K562 (cell line): Measurements from ENCODE around the gene POT1.

Source experiments
- GTF2E2 ChIP-seq: fragments of 200-800 bp; sonication (Bioruptor generic); IDR thresholded peaks from 2 replicates; pipeline ENCODE4 v1.6.1; 2016; ENCODE audit warnings: missing genetic modification characterization, missing compliant biosample characterization
- IRF9 ChIP-seq: fragments of 450-650 bp; IDR thresholded peaks from 2 replicates; pipeline ENCODE4 v1.6.1; 2016; ENCODE audit warnings: missing biosample characterization, missing genetic modification characterization
- MAX ChIP-seq: sonication (generic); formaldehyde crosslinking; IDR thresholded peaks from 2 replicates; pipeline ENCODE4 v1.9.0; 2022; ENCODE audit warnings: mild to moderate bottlenecking, missing genetic modification reagents
- RAD51 ChIP-seq: fragments of 450-650 bp; IDR thresholded peaks from 2 replicates; pipeline ENCODE4 v1.7.1; 2016; ENCODE audit warnings: low read depth, mild to moderate bottlenecking, borderline replicate concordance
- RCOR1 ChIP-seq, 2 experiments: IDR thresholded peaks; 2 replicates each; pipeline ENCODE4 v1.6.1; 2012; ENCODE audit warnings: low read depth in 2 of 2, low read length in 2 of 2, borderline replicate concordance in 1 of 2, improper control_type of control experiment in 1 of 2
- XRCC5 ChIP-seq: fragments of 200-400 bp; formaldehyde crosslinking; IDR thresholded peaks from 2 replicates; pipeline ENCODE4 v1.6.1; 2017; ENCODE audit warnings: low read depth, mild to moderate bottlenecking, low read length
- YY1 ChIP-seq, 3 experiments: IDR thresholded peaks; 2 replicates each; pipeline ENCODE4 v1.6.1; 2011; ENCODE audit warnings: low read length in 2 of 3, mild to moderate bottlenecking in 2 of 3, moderate library complexity in 2 of 3, borderline replicate concordance in 1 of 3, control low read depth in 1 of 3, low read depth in 1 of 3; ENCODE audit not compliant: insufficient read depth in 3 of 3, insufficient replicate concordance in 2 of 3, control insufficient read depth in 1 of 3, insufficient read length in 1 of 3; ENCODE audit errors: extremely low read depth in 1 of 3

- TF ChIP-seq XRCC5 (no peak), GTF2E2 (tag) (no peak), YY1 (IDR thresholded peaks at IDR 0.05; ENCODE audit: borderline replicate concordance in 1 of 3, control insufficient read depth in 1 of 3, extremely low read depth in 1 of 3, insufficient read depth in 3 of 3, insufficient read length in 1 of 3, insufficient replicate concordance in 2 of 3, low read depth in 1 of 3, low read length in 2 of 3) (no peak), RCOR1 (IDR thresholded peaks at IDR 0.05; ENCODE audit: borderline replicate concordance in 1 of 2, low read depth in 2 of 2, low read length in 2 of 2) (no peak), IRF9 (tag) (no peak), MAX (CRISPR knock-in tag) (no peak), RAD51 (no peak)
Measured at GRCh38 chr7:124881981-124882380, 47.6 kb downstream of the POT1 start.
